Body of pancreas (tissue), 4 donors: ENCODE data around the gene CD8B2. TPM values are rescaled to one million over a fixed set of nuclear protein-coding genes. Genes with fewer than 3 reads are reported as not detected.
"Not testable (repeated sequence)": the region's sequence is repeated elsewhere in the genome, so short reads cannot be mapped to it uniquely, and the experiment has no call there.

Experiments
- ATAC-seq: fragments of 150-250 bp; one replicate; pipeline ENCODE4 v1.9.1; 2016
- DNase-seq, 4 donors: peaks; one replicate each; pipeline ENCODE4 v3.0.0-alpha.2; 2019
- H3K27ac ChIP-seq, 4 donors: fragments of 200-600 bp; sonication (generic); 1 replicate in 3 of 4; 2 replicates in 1 of 4; pipeline versions ENCODE4 v1.5.1 to v1.6.1; 2016 to 2019; ENCODE audit warnings: mild to moderate bottlenecking in 1 of 4, mixed read lengths in 1 of 4, moderate library complexity in 1 of 4
- H3K27me3 ChIP-seq, 2 donors: fragments of 200-600 bp; sonication (generic); one replicate each; pipeline ENCODE4 v1.6.0; 2016; ENCODE audit warnings: mild to moderate bottlenecking in 1 of 2
- H3K36me3 ChIP-seq, 2 donors: fragments of 200-600 bp; sonication (generic); replicated peaks in 1 of 2; 2 replicates each; pipeline ENCODE4 v1.5.1; 2016; ENCODE audit warnings: low read depth in 2 of 2; ENCODE audit not compliant: insufficient read depth in 1 of 2
- H3K4me1 ChIP-seq: fragments of 200-600 bp; sonication (generic); one replicate; pipeline ENCODE4 v1.6.0; 2016
- H3K4me3 ChIP-seq, 2 donors: fragments of 200-600 bp; sonication (generic); 1 replicate in 1 of 2; 2 replicates in 1 of 2; pipeline ENCODE4 v1.5.1; 2016 to 2019
- H3K9me3 ChIP-seq, 3 donors: fragments of 200-600 bp; sonication (generic); 1 replicate in 2 of 3; 2 replicates in 1 of 3; pipeline ENCODE4 v1.5.1; 2016
- WGBS, 2 donors: methylation state at CpG; one replicate each; pipeline ENCODE4 v1.1.5; 2017; 5-methylcytosine and 5-hydroxymethylcytosine counted together
- intact Hi-C: fragments of 100-400 bp; cut with DNase I; formaldehyde crosslinking; loops from one replicate; pipeline ENCODE4 v1.15.1; 2023
- total RNA-seq, 2 donors: library from RNA; depleted of rRNA; stranded (reverse); fragments of >200 nt; gene quantifications; one replicate each; pipeline ENCODE4 v1.1.0, GENCODE V29; 2016

CD8B2 gene
- total RNA-seq, 2 donors from 2014 or later, result not detected

GRCh38 chr2:106492399-106492798 lies 5.2 kb downstream of the CD8B2 start:
- ATAC-seq, H3K27me3 ChIP-seq, H3K4me3 ChIP-seq, H3K27ac ChIP-seq, H3K9me3 ChIP-seq, intact Hi-C loops, H3K36me3 ChIP-seq, H3K4me1 ChIP-seq, DNase-seq: not testable (repeated sequence)
- 73 to 80% methylated on average over 6 of the region's 6 CpGs for WGBS, 2 donors

GRCh38 chr2:106492913-106493312 lies 5.7 kb downstream of the CD8B2 start:
- H3K36me3 ChIP-seq, H3K4me3 ChIP-seq, H3K27ac ChIP-seq, intact Hi-C loops, H3K4me1 ChIP-seq, H3K27me3 ChIP-seq, H3K9me3 ChIP-seq: not testable (repeated sequence)
- WGBS, 2 donors, result 29 to 47% methylated on average over 6 of the region's 6 CpGs
- DNase-seq (peak in 3 of 4 donors; percentile 12 to 47 (median 33)), ATAC-seq (peak; percentile 33)

GRCh38 chr2:106498549-106498948 lies 11.4 kb downstream of the CD8B2 start:
- DNase-seq, H3K27me3 ChIP-seq, H3K36me3 ChIP-seq, H3K4me1 ChIP-seq, ATAC-seq, H3K4me3 ChIP-seq, intact Hi-C loops, H3K9me3 ChIP-seq, H3K27ac ChIP-seq: not testable (repeated sequence)
- 67 to 73% methylated on average over 1 of the region's 1 CpG for WGBS, 2 donors

GRCh38 chr2:106500350-106500749 lies 13.2 kb downstream of the CD8B2 start:
- intact Hi-C loops, H3K27me3 ChIP-seq, H3K4me3 ChIP-seq, H3K36me3 ChIP-seq, ATAC-seq, DNase-seq, H3K4me1 ChIP-seq, H3K9me3 ChIP-seq, H3K27ac ChIP-seq: not testable (repeated sequence)
- WGBS, 2 donors, result 76 to 92% methylated on average over 6 to 7 of the region's 7 CpGs

- H3K4me1 ChIP-seq, H3K9me3 ChIP-seq, ATAC-seq, DNase-seq, H3K4me3 ChIP-seq, intact Hi-C loops, H3K27ac ChIP-seq, H3K27me3 ChIP-seq, H3K36me3 ChIP-seq: not testable (repeated sequence)
- WGBS, 2 donors, result 78 to 94% methylated on average over 5 to 6 of the region's 8 CpGs
Measured at GRCh38 chr2:106502351-106502750, 15.2 kb downstream of the CD8B2 start.

- ATAC-seq, H3K36me3 ChIP-seq, H3K27ac ChIP-seq, H3K9me3 ChIP-seq, H3K4me1 ChIP-seq, DNase-seq, intact Hi-C loops, H3K27me3 ChIP-seq, H3K4me3 ChIP-seq: not testable (repeated sequence)
- 72 to 82% methylated on average over 4 to 6 of the region's 11 CpGs for WGBS, 2 donors
Measured at GRCh38 chr2:106504192-106504591, 17.0 kb downstream of the CD8B2 start.

- intact Hi-C loops, H3K27ac ChIP-seq, H3K27me3 ChIP-seq, H3K4me1 ChIP-seq, ATAC-seq, DNase-seq, H3K9me3 ChIP-seq, H3K36me3 ChIP-seq, H3K4me3 ChIP-seq: not testable (repeated sequence)
- WGBS, 2 donors, result 71 to 85% methylated on average over 4 of the region's 4 CpGs
Measured at GRCh38 chr2:106504787-106505186, 17.6 kb downstream of the CD8B2 start.

- H3K4me3 ChIP-seq, H3K27ac ChIP-seq, DNase-seq, intact Hi-C loops, ATAC-seq, H3K9me3 ChIP-seq, H3K36me3 ChIP-seq, H3K4me1 ChIP-seq, H3K27me3 ChIP-seq: not testable (repeated sequence)
- WGBS, 2 donors, result 71 to 72% methylated on average over 7 of the region's 9 CpGs
Measured at GRCh38 chr2:106506002-106506687, 19.0 kb downstream of the CD8B2 start.

- ATAC-seq, H3K4me1 ChIP-seq, H3K9me3 ChIP-seq, intact Hi-C loops, H3K27me3 ChIP-seq, H3K36me3 ChIP-seq, H3K4me3 ChIP-seq, DNase-seq, H3K27ac ChIP-seq: not testable (repeated sequence)
- WGBS, 2 donors, result 59 to 77% methylated on average over 6 of the region's 11 CpGs
Measured at GRCh38 chr2:106508660-106509373, 21.7 kb downstream of the CD8B2 start.

GRCh38 chr2:106509374-106509770 lies 22.2 kb downstream of the CD8B2 start:
- 75 to 81% methylated on average over 2 to 6 of the region's 6 CpGs for WGBS, 2 donors
- H3K9me3 ChIP-seq, H3K4me1 ChIP-seq, intact Hi-C loops, H3K27ac ChIP-seq, H3K27me3 ChIP-seq, H3K4me3 ChIP-seq, ATAC-seq, DNase-seq, H3K36me3 ChIP-seq: not testable (repeated sequence)

GRCh38 chr2:106510791-106511190 lies 23.6 kb downstream of the CD8B2 start:
- DNase-seq, H3K27ac ChIP-seq, ATAC-seq, H3K27me3 ChIP-seq, H3K36me3 ChIP-seq, H3K9me3 ChIP-seq, intact Hi-C loops, H3K4me1 ChIP-seq, H3K4me3 ChIP-seq: not testable (repeated sequence)
- WGBS, 2 donors, result 57% methylated on average over 4 of the region's 4 CpGs

GRCh38 chr2:106511476-106511901 lies 24.3 kb downstream of the CD8B2 start:
- H3K4me1 ChIP-seq, H3K27me3 ChIP-seq, H3K4me3 ChIP-seq, H3K36me3 ChIP-seq, H3K9me3 ChIP-seq, H3K27ac ChIP-seq, intact Hi-C loops: not testable (repeated sequence)
- DNase-seq (peak; percentile 19 to 66 (median 27)), ATAC-seq (peak; percentile 70)
- WGBS, 2 donors, result 68 to 88% methylated on average over 4 to 9 of the region's 16 CpGs
